HG03575 (cell line): Measurements from ENCODE around the gene FAM171A2.

Experiments
- ATAC-seq: cut with Tn5 transposase; IDR thresholded peaks from one replicate; pipeline ENCODE4 v1.9.1; 2021; ENCODE audit not compliant: unreplicated experiment, insufficient number of reproducible peaks, low FRiP score; ENCODE audit errors: extremely low read depth

FAM171A2 gene

GRCh38 chr17:44362949-44363612 is 572 bp downstream of the FAM171A2 start:
- no peak for ATAC-seq

GRCh38 chr17:44362459-44362948 is 1.1 kb downstream of the FAM171A2 start:
- no peak for ATAC-seq

- no peak for ATAC-seq
Measured at GRCh38 chr17:44361292-44362260, 2.1 kb downstream of the FAM171A2 start.

- no peak for ATAC-seq
Measured at GRCh38 chr17:44360826-44361225, 2.8 kb downstream of the FAM171A2 start.

- ATAC-seq: no peak
Measured at GRCh38 chr17:44360144-44360533, 3.5 kb downstream of the FAM171A2 start.

GRCh38 chr17:44359458-44360143 is 4.1 kb downstream of the FAM171A2 start:
- no peak for ATAC-seq

- ATAC-seq: no peak
Measured at GRCh38 chr17:44359006-44359405, 4.6 kb downstream of the FAM171A2 start.

- ATAC-seq: no peak
Measured at GRCh38 chr17:44358066-44358465, 5.6 kb downstream of the FAM171A2 start.

GRCh38 chr17:44356241-44356640 is 7.4 kb downstream of the FAM171A2 start:
- ATAC-seq: no peak

GRCh38 chr17:44355642-44356099 is 8.0 kb downstream of the FAM171A2 start:
- ATAC-seq: no peak

GRCh38 chr17:44354582-44355561 is 8.8 kb downstream of the FAM171A2 start:
- ATAC-seq: no peak

- ATAC-seq: no peak
Measured at GRCh38 chr17:44353672-44354331, 9.9 kb downstream of the FAM171A2 start.

GRCh38 chr17:44352828-44353671 is 10.6 kb downstream of the FAM171A2 start:
- no peak for ATAC-seq

GRCh38 chr17:44351961-44352827 is 11.5 kb downstream of the FAM171A2 start:
- ATAC-seq: no peak

GRCh38 chr17:44351464-44351863 is 12.2 kb downstream of the FAM171A2 start:
- ATAC-seq: no peak

GRCh38 chr17:44350733-44351226 is 12.9 kb downstream of the FAM171A2 start:
- no peak for ATAC-seq
